Activated CD4-positive, CD25-positive, alpha-beta regulatory T cell (primary cell): Measurements from ENCODE around the gene SCNN1B.
"Not testable (repeated sequence)": the region's sequence is repeated elsewhere in the genome, so short reads cannot be mapped to it uniquely, and the experiment has no call there.

Experiments used
- DNase-seq, 4 experiments: peaks; one replicate each; lab custom pipeline; 2025; lab: John Stamatoyannopoulos, UW

SCNN1B gene

DNA sequence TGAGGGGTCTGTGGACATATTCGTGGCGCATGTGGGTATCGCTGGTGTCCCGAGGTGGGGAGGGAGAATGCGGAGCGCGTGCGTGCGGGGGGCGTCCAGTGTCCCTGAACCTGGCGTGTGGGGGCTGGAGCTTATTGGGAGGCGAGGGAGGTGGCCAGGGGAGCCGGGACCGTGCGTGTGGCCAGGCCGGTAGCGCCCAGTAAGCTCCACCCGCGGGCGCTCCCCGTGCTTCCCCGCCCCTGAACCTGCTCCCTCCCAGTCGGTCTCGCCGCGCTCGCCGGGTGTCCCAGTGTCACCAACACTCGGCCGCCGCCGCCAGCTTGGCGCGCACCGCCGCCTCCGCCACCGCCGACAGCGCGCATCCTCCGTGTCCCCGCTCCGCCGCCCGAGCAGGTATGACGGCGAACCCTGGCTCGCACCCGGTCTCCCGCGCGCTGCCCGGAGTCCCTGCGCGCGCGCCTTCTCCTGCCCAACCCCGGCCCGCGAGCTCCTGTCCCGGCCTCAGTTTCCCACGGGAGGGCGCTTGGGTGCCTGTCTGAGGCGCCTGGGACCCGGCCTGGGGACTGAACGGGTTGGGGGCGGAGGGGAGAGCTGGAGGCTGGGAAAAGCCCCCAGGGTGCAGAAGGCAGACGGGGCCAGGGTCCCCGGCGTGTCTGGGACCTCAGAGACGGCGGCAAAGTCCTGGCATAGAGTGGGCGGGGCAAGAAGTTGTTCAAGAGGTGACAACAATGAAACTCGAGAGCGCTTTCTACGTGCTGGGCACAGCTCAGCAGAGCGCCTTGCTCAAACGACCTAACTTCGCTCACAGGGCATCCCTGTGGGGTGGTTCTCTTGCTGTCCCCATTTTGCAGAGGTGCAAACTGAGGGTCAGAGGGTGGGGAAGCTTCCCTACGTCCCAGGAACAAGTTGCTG, at the start of gene SCNN1B:
TSS of gene SCNN1B (plus strand) at position 258 of the 912 bp plus-strand sequence. CDS start 46,298 bp downstream, outside the sequence.
- no peak for DNase-seq

GRCh38 chr16:23252310-23252709, 49.8 kb upstream of the SCNN1B start:
- no peak for DNase-seq

DNA sequence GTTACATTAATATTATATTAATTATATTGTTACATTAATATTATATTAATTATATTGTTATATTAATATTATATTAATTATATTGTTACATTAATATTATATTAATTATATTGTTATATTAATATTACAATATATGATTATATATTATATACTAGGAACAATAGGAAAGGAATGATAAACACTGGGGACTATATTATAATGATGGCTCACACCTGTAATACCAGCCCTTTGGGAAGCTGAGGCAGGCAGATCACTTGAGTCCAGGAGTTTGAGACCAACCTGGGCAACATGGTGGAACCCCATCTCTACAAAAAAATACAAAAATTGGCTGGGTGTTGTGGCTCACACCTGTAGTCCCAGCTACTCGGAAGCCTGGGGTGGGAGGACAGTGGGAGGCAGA, 48.5 kb upstream of the SCNN1B start:
- not testable (repeated sequence) for DNase-seq

- no peak for DNase-seq
These were observed 47.8 kb upstream of the SCNN1B start for GRCh38 chr16:23254338-23254737.

GRCh38 chr16:23255000-23255399, 47.1 kb upstream of the SCNN1B start:
- no peak for DNase-seq

DNA sequence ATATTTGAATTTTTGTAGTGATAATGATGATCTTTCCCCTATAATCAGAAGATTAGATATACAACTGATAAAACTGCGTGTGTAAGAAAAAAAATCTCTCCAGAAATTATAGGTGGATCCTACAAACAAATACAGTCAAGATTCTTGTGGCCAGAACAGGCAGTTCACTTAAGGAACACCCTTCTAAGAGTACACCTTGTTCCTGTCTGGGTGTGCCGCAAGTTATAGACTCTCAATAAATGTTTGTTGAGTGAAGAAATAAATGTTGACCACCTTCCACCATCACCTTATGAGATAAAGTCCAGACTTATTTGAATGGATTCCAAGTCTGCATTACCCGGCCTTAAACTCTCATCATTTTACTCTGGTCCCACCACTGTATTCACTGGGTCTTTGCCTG, 45.7 kb upstream of the SCNN1B start:
- DNase-seq, result no peak

- no peak for DNase-seq
These were observed 44.4 kb upstream of the SCNN1B start for GRCh38 chr16:23257682-23258081.

DNA sequence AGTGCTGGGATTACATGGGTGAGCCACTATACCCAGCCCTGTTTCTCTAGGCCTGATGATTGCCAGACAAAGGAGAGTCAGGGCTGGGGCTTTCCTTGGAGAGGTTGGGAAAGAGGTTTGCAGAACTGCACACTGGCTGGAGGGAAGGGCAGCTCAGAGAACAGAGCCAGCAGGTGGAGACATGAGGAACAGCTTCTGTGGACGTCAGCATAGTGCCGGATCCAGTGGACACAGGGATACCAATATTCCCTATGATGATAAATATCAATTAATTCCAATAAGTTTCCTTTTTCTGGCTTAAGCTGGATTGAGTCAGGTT, 43.2 kb upstream of the SCNN1B start:
- DNase-seq, result no peak

DNA sequence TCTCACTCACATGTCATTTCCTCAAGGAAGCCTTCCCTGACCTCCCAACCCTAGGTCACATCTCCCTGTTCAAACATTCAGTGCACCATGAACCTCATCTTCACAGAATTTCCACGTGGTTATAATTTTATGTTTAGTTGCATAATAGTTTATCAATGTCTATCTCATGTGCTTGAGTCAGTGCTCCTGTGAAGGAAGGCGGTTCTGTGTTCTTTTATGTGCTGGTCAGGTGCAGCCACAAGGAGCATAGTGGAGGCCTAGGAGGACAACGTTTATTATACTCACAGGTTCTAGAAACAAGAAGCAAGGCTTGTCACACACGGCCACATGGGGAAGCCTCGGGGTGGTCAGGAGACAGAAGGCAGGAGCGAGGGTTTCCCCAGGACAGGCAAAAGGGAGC, 34.5 kb upstream of the SCNN1B start:
- DNase-seq, result no peak

- DNase-seq, result no peak
These were observed 33.5 kb upstream of the SCNN1B start for GRCh38 chr16:23268561-23268960.

DNA sequence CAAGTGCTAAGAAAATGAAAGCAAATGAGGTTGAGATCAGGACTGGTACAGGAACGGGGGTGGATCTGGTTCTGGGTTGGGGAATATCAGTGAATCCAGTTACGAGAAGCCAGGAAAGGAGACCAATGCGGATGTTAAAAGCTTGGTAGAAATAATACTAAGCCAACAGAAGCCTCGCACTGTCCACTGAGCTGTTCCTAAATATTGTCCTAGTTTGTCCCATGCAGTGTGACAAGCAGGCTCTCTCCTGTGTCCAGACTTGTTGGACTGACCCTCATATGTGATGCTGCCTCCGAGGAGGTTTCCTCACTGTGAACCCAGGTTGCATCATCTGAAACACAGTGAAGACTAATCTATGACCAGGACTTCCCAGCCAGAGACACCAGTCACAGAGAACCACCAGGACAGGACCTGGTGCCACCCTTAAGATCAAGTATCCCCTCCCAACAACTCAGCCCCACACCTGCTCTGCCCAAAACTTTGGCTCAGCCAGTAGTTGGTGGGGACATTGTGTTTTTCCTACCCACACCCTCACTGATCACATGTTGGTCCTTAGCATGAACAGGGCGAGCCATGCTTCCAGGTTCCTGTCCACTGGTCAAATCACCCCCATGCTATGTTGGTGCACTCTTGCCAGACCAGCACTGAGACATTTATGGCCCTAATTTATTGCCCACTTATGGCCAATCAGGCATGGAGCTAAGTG, 32.7 kb upstream of the SCNN1B start:
- no peak for DNase-seq

DNA sequence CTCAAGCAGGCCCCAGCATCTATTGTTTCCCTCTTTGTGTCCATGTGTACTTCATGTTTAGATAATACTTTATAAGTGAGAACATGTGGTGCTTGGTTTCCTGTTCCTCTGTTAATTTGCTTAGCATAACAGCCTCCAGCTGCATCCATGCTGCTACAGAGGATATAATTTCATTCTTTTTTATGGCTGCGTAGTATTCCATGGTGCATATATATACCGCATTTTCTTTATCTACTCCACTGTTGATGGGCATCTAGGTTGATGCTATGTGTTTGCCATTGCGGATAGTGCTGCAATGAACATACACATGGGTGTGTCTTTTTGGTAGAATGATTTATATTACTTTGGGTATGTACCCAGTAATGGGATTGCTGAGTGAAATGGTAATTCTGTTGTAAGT, 31.4 kb upstream of the SCNN1B start:
- no peak for DNase-seq

- no peak for DNase-seq
These were observed 27.1 kb upstream of the SCNN1B start for GRCh38 chr16:23274968-23275367.

- no peak for DNase-seq
These were observed 25.3 kb upstream of the SCNN1B start for GRCh38 chr16:23276821-23277220.

DNA sequence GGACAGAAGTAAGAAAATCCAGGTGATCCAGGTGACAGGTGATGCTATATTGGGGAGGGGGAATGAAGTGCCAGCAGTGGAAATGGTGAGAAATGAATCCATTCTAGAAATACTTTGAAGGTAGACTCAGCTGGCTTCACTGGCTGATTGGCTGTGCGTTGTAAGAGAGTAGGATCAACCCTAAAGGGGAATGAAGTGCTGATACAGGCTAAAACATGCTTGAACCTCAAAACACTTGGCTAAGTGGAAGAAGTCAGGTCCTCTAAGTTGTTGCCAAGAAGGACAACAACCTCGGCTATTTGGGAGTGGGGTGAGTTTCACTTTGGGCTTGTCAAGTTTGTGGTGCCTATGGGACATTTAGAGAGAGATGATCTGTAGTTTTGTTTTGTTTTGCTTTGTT, 24.1 kb upstream of the SCNN1B start:
- no peak for DNase-seq

GRCh38 chr16:23279721-23280153, 22.4 kb upstream of the SCNN1B start:
- no peak for DNase-seq

GRCh38 chr16:23280483-23280967, 21.6 kb upstream of the SCNN1B start:
- DNase-seq, result no peak

DNA sequence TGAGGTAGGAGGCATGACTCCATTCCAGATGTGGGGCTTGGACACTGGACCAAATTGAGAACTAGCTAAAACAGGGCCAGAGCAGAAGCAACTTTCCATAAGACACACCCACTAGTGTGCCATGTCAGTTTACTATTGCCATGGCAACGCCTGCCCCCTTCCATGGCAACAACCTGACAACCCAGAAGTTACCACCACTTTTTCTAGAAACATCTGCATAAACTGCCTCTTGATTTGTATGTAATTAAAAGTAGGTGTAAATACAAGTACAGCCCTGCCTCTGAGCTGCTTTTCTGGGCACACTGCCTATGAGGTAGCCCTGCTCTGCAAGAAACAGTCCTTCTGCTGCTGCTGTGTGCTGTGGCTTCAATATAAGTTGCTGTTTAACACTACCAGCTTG, 19.5 kb upstream of the SCNN1B start:
- DNase-seq, result no peak

- DNase-seq, result no peak
These were observed 18.5 kb upstream of the SCNN1B start for GRCh38 chr16:23283571-23283970.

- no peak for DNase-seq
These were observed 17.5 kb upstream of the SCNN1B start for GRCh38 chr16:23284584-23284983.

DNA sequence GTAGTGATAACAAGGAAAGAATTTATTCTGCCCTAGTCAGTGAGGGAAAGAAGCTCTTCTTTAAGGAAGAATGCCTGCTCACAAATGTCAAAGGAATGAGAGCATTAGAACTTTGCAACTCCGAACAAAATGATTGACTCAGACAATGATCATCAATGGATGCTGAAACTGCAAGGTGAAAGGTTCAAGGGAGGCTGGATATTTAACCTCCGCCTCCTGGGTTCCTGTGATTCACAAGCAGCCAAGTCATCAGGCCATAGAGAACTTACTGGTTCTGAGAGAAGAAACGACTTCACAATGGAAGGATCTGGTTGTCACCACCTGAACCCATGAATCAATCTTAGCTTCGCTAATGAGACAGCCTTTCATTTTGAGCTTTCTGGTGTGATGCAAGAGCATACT, 16.0 kb upstream of the SCNN1B start:
- no peak for DNase-seq

DNA sequence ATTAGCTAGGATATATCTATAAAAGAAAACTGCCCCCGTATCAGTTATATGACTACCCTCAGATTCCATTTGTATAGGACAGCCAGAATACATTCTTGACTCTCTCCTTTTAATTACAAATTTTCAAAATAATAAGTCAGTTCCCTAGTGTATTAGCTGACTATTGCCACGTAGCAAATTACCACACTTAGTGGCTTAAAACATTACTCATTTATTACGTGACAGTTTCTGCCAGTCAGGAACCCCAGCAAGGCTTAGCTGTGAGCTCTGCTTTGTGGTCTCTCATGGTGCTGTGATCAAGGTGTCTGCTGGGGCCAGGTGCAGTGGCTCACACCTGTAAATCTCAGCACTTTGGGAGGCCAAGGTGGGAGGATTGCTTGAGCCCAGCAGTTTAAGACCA, 13.9 kb upstream of the SCNN1B start:
- no peak for DNase-seq
